H1 (cell line): ENCODE data around the gene TMEM156. TPM values are rescaled to one million over a fixed set of nuclear protein-coding genes. Genes with fewer than 3 reads are reported as not detected.

Experiments used
- CTCF ChIA-PET: fragments of 300-600 bp; sonication (Branson Sonifier 250); formaldehyde crosslinking; loops from one replicate; lab custom pipeline; 2021; ENCODE audit not compliant: partially characterized antibody; lab: Charles Lee
- POLR2A ChIA-PET: fragments of 300-600 bp; sonication (Branson Sonifier 250); formaldehyde crosslinking; loops from one replicate; lab custom pipeline; 2021; ENCODE audit warnings: inconsistent platforms; ENCODE audit not compliant: partially characterized antibody; lab: Charles Lee
- DNase-seq, 2 experiments: peaks; one replicate each; pipeline versions ENCODE4 v3.0.0 to v3.0.0-alpha.2; 2010 to 2022; ENCODE audit warnings: low spot score in 2 of 2, low read depth in 1 of 2, mixed read lengths in 1 of 2
- FAIRE-seq: peaks from 2 replicates; lab custom pipeline; 2011; peaks lifted over from hg19 to GRCh38; lab: Jason Lieb, UNC
- H2AFZ ChIP-seq: 2 replicates; pipeline ENCODE4 v1.8.1; 2012; ENCODE audit warnings: low read length, inconsistent platforms
- H2AK5ac ChIP-seq: 2 replicates; pipeline ENCODE4 v1.6.1; 2013; ENCODE audit warnings: low read depth, low read length
- H2BK120ac ChIP-seq: replicated peaks from 2 replicates; pipeline ENCODE3; 2013; ENCODE audit warnings: low read depth, low read length, inconsistent platforms
- H2BK12ac ChIP-seq: 2 replicates; pipeline ENCODE4 v1.6.1; 2013; ENCODE audit warnings: low read depth, low read length
- H2BK15ac ChIP-seq: 2 replicates; pipeline ENCODE4 v1.6.1; 2013; ENCODE audit warnings: low read length
- H2BK20ac ChIP-seq: 2 replicates; pipeline ENCODE4 v1.6.1; 2013; ENCODE audit warnings: low read length
- H2BK5ac ChIP-seq: 2 replicates; pipeline ENCODE4 v1.6.1; 2013; ENCODE audit warnings: low read depth, low read length
- H3K14ac ChIP-seq: 2 replicates; pipeline ENCODE4 v1.6.1; 2013; ENCODE audit warnings: inconsistent platforms; ENCODE audit not compliant: insufficient read length
- H3K18ac ChIP-seq: 2 replicates; pipeline ENCODE4 v1.6.1; 2013; ENCODE audit warnings: low read length; ENCODE audit errors: extremely low read depth
- H3K23ac ChIP-seq: 2 replicates; pipeline ENCODE4 v1.6.1; 2013; ENCODE audit warnings: inconsistent platforms; ENCODE audit not compliant: insufficient read length
- H3K23me2 ChIP-seq: 2 replicates; pipeline ENCODE4 v1.6.1; 2013; ENCODE audit warnings: low read depth, low read length
- H3K27ac ChIP-seq: 2 replicates; pipeline ENCODE4 v1.6.1; 2011; ENCODE audit warnings: low read depth, low read length, inconsistent platforms
- H3K27me3 ChIP-seq, 4 experiments: replicated peaks in 1 of 4; 1 replicate in 1 of 4; 2 replicates in 3 of 4; pipeline versions ENCODE4 v1.6.1 to v1.8.1; 2011 to 2013; ENCODE audit warnings: low read length in 3 of 4, mild to moderate bottlenecking in 3 of 4, inconsistent platforms in 2 of 4, mixed read lengths in 2 of 4, moderate library complexity in 1 of 4; ENCODE audit not compliant: control insufficient read depth in 3 of 4, insufficient read depth in 3 of 4; ENCODE audit errors: extremely low read depth in 1 of 4
- H3K36me3 ChIP-seq, 4 experiments: 2 replicates each; pipeline versions ENCODE4 v1.6.1 to v1.8.1; 2011 to 2013; ENCODE audit warnings: mild to moderate bottlenecking in 4 of 4, low read length in 3 of 4, moderate library complexity in 2 of 4, control low read depth in 1 of 4, inconsistent platforms in 1 of 4; ENCODE audit not compliant: insufficient read depth in 4 of 4, control insufficient read depth in 2 of 4
- H3K4ac ChIP-seq: replicated peaks from 2 replicates; pipeline ENCODE3; 2013; ENCODE audit warnings: low read length, low read depth, mixed read lengths, inconsistent platforms; ENCODE audit not compliant: insufficient read length
- H3K4me1 ChIP-seq, 4 experiments: replicated peaks in 1 of 4; 1 replicate in 1 of 4; 2 replicates in 3 of 4; pipeline versions ENCODE4 v1.6.1 to v1.8.1; 2011 to 2013; ENCODE audit warnings: low read length in 3 of 4, inconsistent platforms in 2 of 4, mixed read lengths in 1 of 4; ENCODE audit not compliant: insufficient read depth in 4 of 4, control insufficient read depth in 3 of 4
- H3K4me2 ChIP-seq, 2 experiments: 2 replicates each; pipeline versions ENCODE4 v1.6.1 to v1.8.1; 2011 to 2013; ENCODE audit warnings: low read depth in 2 of 2, low read length in 2 of 2, control low read depth in 1 of 2, inconsistent platforms in 1 of 2, mild to moderate bottlenecking in 1 of 2; ENCODE audit not compliant: insufficient read depth in 1 of 2
- H3K4me3 ChIP-seq, 4 experiments: fragments of 200-600, 300-600 bp in 1 of 4; sonication (generic), shearing (Covaris generic), sonication (Bioruptor Twin) in 1 of 4; 2 replicates each; pipeline versions ENCODE4 v1.5.1 to v1.8.1; 2011 to 2016; ENCODE audit warnings: low read length in 4 of 4, low read depth in 3 of 4, control low read depth in 2 of 4, inconsistent platforms in 2 of 4, mild to moderate bottlenecking in 2 of 4, mixed read lengths in 1 of 4, moderate library complexity in 1 of 4; ENCODE audit not compliant: insufficient read depth in 2 of 4; ENCODE audit errors: extremely low read depth in 1 of 4
- H3K56ac ChIP-seq: replicated peaks from 2 replicates; pipeline ENCODE3; 2013; ENCODE audit warnings: low read depth, mild to moderate bottlenecking, mixed read lengths, low read length, inconsistent platforms; ENCODE audit not compliant: insufficient read length
- H3K79me1 ChIP-seq: 2 replicates; pipeline ENCODE4 v1.6.1; 2013; ENCODE audit warnings: low read depth, low read length, control low read depth
- H3K79me2 ChIP-seq, 2 experiments: 2 replicates each; pipeline versions ENCODE4 v1.6.1 to v1.8.1; 2012 to 2013; ENCODE audit warnings: low read length in 2 of 2, mild to moderate bottlenecking in 2 of 2, inconsistent platforms in 1 of 2; ENCODE audit not compliant: insufficient read depth in 2 of 2, control insufficient read depth in 1 of 2
- H3K9ac ChIP-seq, 4 experiments: replicated peaks in 1 of 4; 1 replicate in 1 of 4; 2 replicates in 3 of 4; pipeline versions ENCODE4 v1.6.1 to v1.8.1; 2011 to 2013; ENCODE audit warnings: low read depth in 3 of 4, low read length in 3 of 4, control low read depth in 2 of 4, mild to moderate bottlenecking in 2 of 4, moderate library complexity in 2 of 4, inconsistent platforms in 1 of 4; ENCODE audit errors: extremely low read depth in 1 of 4
- H3K9me3 ChIP-seq, 2 experiments: 2 replicates each; pipeline versions ENCODE4 v1.6.1 to v1.8.1; 2012 to 2013; ENCODE audit warnings: mild to moderate bottlenecking in 2 of 2, moderate library complexity in 2 of 2, control low read depth in 1 of 2, inconsistent platforms in 1 of 2, low read depth in 1 of 2, low read length in 1 of 2, mixed read lengths in 1 of 2; ENCODE audit not compliant: insufficient read depth in 2 of 2
- H4K20me1 ChIP-seq, 2 experiments: replicated peaks in 1 of 2; 2 replicates each; pipeline versions ENCODE3 to v1.8.1; 2011 to 2013; ENCODE audit warnings: inconsistent platforms in 2 of 2, low read length in 2 of 2, mild to moderate bottlenecking in 1 of 2; ENCODE audit not compliant: insufficient read depth in 2 of 2, control insufficient read depth in 1 of 2
- H4K5ac ChIP-seq: 2 replicates; pipeline ENCODE4 v1.6.1; 2013; ENCODE audit warnings: low read length, low read depth, mixed read lengths, inconsistent platforms; ENCODE audit not compliant: insufficient read length
- H4K8ac ChIP-seq: 2 replicates; pipeline ENCODE4 v1.8.0; 2013; ENCODE audit warnings: mild to moderate bottlenecking, moderate library complexity, low read length, inconsistent platforms; ENCODE audit not compliant: insufficient read depth; ENCODE audit errors: extremely low read depth
- H4K91ac ChIP-seq: replicated peaks from 2 replicates; pipeline ENCODE3; 2013; ENCODE audit warnings: low read length, mixed read lengths, inconsistent platforms; ENCODE audit not compliant: insufficient read length
- BRCA1 ChIP-seq: IDR thresholded peaks from 2 replicates; pipeline ENCODE4 v1.6.1; 2012; ENCODE audit warnings: low read depth, low read length, improper control_type of control experiment
- FOSL1 ChIP-seq: IDR thresholded peaks from 2 replicates; pipeline ENCODE4 v1.6.1; 2011; ENCODE audit warnings: mild to moderate bottlenecking, low read depth, low read length, moderate library complexity; ENCODE audit not compliant: insufficient read depth
- TAF1 ChIP-seq: IDR thresholded peaks from 2 replicates; pipeline ENCODE4 v1.6.1; 2011; ENCODE audit warnings: mild to moderate bottlenecking, low read depth, low read length
- YY1 ChIP-seq: IDR thresholded peaks from 2 replicates; pipeline ENCODE4 v1.6.1; 2011; ENCODE audit warnings: low read depth, mild to moderate bottlenecking, low read length
- WGBS, 2 experiments: shearing (Covaris generic) in 1 of 2; methylation state at CpG; one replicate each; pipeline versions ENCODE4 v1.1.6 to v1.1.7; 2013 to 2015; ENCODE audit warnings: low lambda C conversion rate in 2 of 2, mixed read lengths in 2 of 2, inconsistent platforms in 1 of 2, low coverage in 1 of 2, missing lambda C conversion rate in 1 of 2; ENCODE audit not compliant: insufficient replicate concordance in 2 of 2, insufficient coverage in 1 of 2, insufficient read length in 1 of 2; ENCODE audit errors: extremely low coverage in 1 of 2, missing lambda C conversion rate in 1 of 2; 5-methylcytosine and 5-hydroxymethylcytosine counted together
- polyA plus RNA-seq, 7 experiments: library from polyadenylated mRNA; depleted of rRNA in 3 of 7; stranded (reverse) in 5 of 7; unstranded in 2 of 7; fragments of >200 nt in 5 of 7; fragments of 200-250 nt in 2 of 7; gene quantifications; 1 replicate in 5 of 7; 2 replicates in 1 of 7; 4 replicates in 1 of 7; pipeline versions ENCODE4 v1.2.1 to v1.2.3, GENCODE V29; 2011 to 2013; ENCODE audit warnings: missing spikeins in 2 of 7, mixed read lengths in 2 of 7
- total RNA-seq: library from RNA; stranded (reverse); fragmentation: NEBNext Ultra II Directional; extraction: Animal tissue kit (Norgen Biotek cat#: 25700); gene quantifications from 2 replicates; pipeline ENCODE4 v1.2.1, GENCODE V29; 2021
- TF ChIP-seq, protein P1 (sequence below): IDR thresholded peaks from 2 replicates; pipeline ENCODE4 v1.6.1; 2012; ENCODE audit warnings: low read length, inconsistent platforms
- TF ChIP-seq, protein P2 (sequence below), 3 experiments: IDR thresholded peaks; 1 replicate in 2 of 3; 2 replicates in 1 of 3; pipeline versions ENCODE4 v1.5.1 to v1.6.1; 2011; ENCODE audit warnings: low read length in 3 of 3, mild to moderate bottlenecking in 3 of 3, inconsistent platforms in 2 of 3, low read depth in 1 of 3, moderate library complexity in 1 of 3; ENCODE audit not compliant: insufficient read depth in 1 of 3; ENCODE audit errors: control extremely low read depth in 1 of 3

TMEM156 gene
- total and polyA plus RNA-seq, 2 of the 8 experiments (the other 6 are each of a cell fraction or from before 2014, with no cell fraction given): not detected

DNA sequence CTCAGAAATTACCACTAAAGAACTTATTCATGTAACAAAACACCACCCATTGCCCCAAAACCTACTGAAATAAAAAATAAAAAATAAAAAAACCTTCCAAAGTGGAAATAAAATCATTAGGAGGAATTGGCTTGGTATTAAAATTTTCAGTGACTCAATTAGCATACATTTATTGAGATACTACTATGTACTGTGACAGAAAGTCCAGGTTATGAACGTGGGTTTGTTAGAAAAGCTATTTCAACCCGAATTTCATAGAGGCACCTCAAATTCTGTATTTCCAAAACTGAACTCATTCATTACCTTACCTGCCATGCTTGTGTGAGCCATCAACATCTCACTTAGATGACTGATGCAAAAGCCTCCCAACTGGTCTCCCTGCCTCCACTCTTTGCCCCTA, 46.6 kb upstream of the TMEM156 start:
- 100% methylated on average over 2 of the region's 2 CpGs; no CpG with 5 or more reads in 1 of the 2 experiments for WGBS, 2 experiments

More for the DNA sequence above, 46.6 kb upstream of the TMEM156 start:
- H2AK5ac ChIP-seq: no peak overlapping the region
- H2AFZ ChIP-seq: no peak overlapping the region
- DNase-seq (no peak), FAIRE-seq (no peak)
- no peaks in the 10 kb centered on the region for H3K23me2 ChIP-seq
- no peaks in the 10 kb centered on the region for H3K27me3 ChIP-seq
- no peak overlapping the region for H2BK12ac ChIP-seq
- H3K4me2 ChIP-seq: no peak overlapping the region
- no peaks in the 10 kb centered on the region for H3K79me1 ChIP-seq
- H4K8ac ChIP-seq: no peak overlapping the region
- H2BK120ac ChIP-seq: no peak overlapping the region
- no peaks in the 10 kb centered on the region for H3K9me3 ChIP-seq
- ChIA-PET POLR2A (no interaction called here), CTCF (no interaction called here)
- no peak overlapping the region for H3K4ac ChIP-seq
- no peak overlapping the region for H3K23ac ChIP-seq
- no peak overlapping the region for H3K56ac ChIP-seq
- H4K91ac ChIP-seq: no peak overlapping the region
- H3K27ac ChIP-seq: no peak overlapping the region
- no peak overlapping the region for H3K18ac ChIP-seq
- H2BK15ac ChIP-seq: no peak overlapping the region
- no peak overlapping the region for H2BK5ac ChIP-seq
- H4K5ac ChIP-seq: no peak overlapping the region
- H3K79me2 ChIP-seq: no peaks in the 10 kb centered on the region
- no peak overlapping the region for H3K4me3 ChIP-seq
- H3K36me3 ChIP-seq: 0 out of 8 replicates have a peak, but pooled peaks cover 0 to 5% (median 0%) of the 10 kb centered on the region in 4 experiments
- H4K20me1 ChIP-seq: no peaks in the 10 kb centered on the region
- no peaks in the 10 kb centered on the region for H3K4me1 ChIP-seq
- no peak overlapping the region for H3K14ac ChIP-seq
- H2BK20ac ChIP-seq: no peak overlapping the region
- TF ChIP-seq YY1 (no peak), TAF1 (no peak), BRCA1 (no peak), FOSL1 (no peak)
- TF ChIP-seq, protein P1, sequence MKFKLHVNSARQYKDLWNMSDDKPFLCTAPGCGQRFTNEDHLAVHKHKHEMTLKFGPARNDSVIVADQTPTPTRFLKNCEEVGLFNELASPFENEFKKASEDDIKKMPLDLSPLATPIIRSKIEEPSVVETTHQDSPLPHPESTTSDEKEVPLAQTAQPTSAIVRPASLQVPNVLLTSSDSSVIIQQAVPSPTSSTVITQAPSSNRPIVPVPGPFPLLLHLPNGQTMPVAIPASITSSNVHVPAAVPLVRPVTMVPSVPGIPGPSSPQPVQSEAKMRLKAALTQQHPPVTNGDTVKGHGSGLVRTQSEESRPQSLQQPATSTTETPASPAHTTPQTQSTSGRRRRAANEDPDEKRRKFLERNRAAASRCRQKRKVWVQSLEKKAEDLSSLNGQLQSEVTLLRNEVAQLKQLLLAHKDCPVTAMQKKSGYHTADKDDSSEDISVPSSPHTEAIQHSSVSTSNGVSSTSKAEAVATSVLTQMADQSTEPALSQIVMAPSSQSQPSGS: no peak
- TF ChIP-seq, protein P2, sequence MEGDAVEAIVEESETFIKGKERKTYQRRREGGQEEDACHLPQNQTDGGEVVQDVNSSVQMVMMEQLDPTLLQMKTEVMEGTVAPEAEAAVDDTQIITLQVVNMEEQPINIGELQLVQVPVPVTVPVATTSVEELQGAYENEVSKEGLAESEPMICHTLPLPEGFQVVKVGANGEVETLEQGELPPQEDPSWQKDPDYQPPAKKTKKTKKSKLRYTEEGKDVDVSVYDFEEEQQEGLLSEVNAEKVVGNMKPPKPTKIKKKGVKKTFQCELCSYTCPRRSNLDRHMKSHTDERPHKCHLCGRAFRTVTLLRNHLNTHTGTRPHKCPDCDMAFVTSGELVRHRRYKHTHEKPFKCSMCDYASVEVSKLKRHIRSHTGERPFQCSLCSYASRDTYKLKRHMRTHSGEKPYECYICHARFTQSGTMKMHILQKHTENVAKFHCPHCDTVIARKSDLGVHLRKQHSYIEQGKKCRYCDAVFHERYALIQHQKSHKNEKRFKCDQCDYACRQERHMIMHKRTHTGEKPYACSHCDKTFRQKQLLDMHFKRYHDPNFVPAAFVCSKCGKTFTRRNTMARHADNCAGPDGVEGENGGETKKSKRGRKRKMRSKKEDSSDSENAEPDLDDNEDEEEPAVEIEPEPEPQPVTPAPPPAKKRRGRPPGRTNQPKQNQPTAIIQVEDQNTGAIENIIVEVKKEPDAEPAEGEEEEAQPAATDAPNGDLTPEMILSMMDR (IDR thresholded peaks at IDR 0.05; ENCODE audit: control extremely low read depth in 1 of 3, insufficient read depth in 1 of 3, low read depth in 1 of 3, low read length in 3 of 3): no peak
- no peak overlapping the region for H3K9ac ChIP-seq
